ENCODE data around the gene CTSH.
A peak's percentile ranks its signal among the peaks of the same experiment; 100 is the strongest.

Gene CTSH

DNA sequence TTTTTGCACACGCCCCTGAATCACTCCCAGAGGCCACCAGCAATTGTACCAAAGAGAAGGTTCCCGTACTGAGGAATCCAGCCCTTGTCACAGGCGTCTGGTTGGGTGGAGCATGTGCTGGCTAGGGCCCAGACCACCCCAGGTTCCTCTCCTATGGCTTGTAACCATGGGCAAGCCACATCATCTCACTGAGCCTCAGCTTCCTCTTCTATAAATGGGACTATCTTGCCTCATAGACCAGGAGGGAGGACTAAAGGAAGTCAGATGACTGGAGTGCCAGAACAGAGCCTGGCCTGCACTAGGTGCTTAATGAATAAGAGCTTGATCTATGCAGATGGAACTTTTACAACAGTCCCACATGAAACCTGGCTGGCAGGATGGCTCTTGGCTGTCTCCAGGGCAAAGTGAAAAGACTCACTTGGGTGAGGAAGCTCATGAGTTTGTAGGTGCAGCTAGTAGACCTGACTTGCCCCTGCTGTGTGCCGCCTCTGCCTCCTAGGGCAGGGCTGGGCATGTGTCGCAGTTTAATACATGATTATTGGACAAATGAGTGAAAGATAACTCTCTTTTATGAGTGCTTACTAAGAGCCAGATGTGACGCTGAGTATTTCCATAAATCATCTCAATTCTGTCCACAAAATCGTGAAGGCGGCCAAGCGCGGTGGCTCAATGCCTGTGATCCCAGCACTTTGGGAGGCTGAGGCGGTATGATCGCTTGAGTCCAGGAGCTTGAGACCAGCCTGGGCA lies 29.3 kb downstream of the CTSH start:
- DNase-seq (ENCODE audit: low read depth, low spot score): no peak
- H3K36me3 ChIP-seq (ENCODE audit: insufficient read depth, low read length): peaks cover 61% of the 10 kb centered on the region
- H3K4me3 ChIP-seq: no peak overlapping the region
- no peak overlapping the region for H3K27ac ChIP-seq
- no peaks in the 10 kb centered on the region for H3K9me3 ChIP-seq (ENCODE audit: low read depth, low read length)
- H3K9ac ChIP-seq (ENCODE audit: insufficient read length): no peak overlapping the region
- no peak for TF ChIP-seq EZH2 (IDR thresholded peaks at IDR 0.05)
- TF ChIP-seq POLR2AphosphoS5 (IDR thresholded peaks at IDR 0.05; ENCODE audit: borderline replicate concordance, low read depth, low read length): no peak
- TF ChIP-seq FOXP2 (optimal IDR thresholded peaks at IDR 0.05; ENCODE audit: control extremely low read depth, extremely low read length, insufficient read depth): no peak

- Histone ChIP-seq H3K9me3 (ENCODE audit: low read depth, low read length) (no peaks in the 10 kb centered on the region), H3K27ac (no peak overlapping the region), H3K4me3 (no peak overlapping the region), H3K36me3 (ENCODE audit: insufficient read depth, low read length) (peaks cover 64% of the 10 kb centered on the region), H3K9ac (ENCODE audit: insufficient read length) (no peak overlapping the region)
- DNase-seq (ENCODE audit: low read depth, low spot score): no peak
- TF ChIP-seq EZH2 (IDR thresholded peaks at IDR 0.05): no peak
Observed at GRCh38 chr15:78914027-78914764, 30.6 kb downstream of the CTSH start.

DNA sequence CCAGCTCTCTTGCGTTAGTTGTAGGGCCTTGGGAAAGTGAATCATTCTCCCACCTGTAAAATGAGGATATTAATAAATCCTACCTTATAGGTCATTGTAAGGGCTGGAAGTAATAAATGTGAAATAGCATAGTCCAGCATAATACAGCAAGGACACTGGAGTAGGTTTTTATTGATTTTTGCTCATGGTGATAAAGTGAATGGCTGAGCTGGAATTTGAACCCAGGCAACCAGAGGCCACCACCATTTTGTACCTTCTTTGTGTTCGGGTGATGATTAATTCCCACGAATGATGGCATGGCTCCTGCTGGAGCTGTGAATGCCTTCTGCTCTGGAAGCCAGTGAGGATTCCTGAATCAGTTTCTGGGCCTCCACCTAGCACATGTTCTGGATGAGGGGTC lies 31.8 kb downstream of the CTSH start:
- Histone ChIP-seq H3K9me3 (ENCODE audit: low read depth, low read length) (no peaks in the 10 kb centered on the region), H3K27ac (no peak overlapping the region), H3K9ac (ENCODE audit: insufficient read length) (no peak overlapping the region), H3K36me3 (ENCODE audit: insufficient read depth, low read length) (peaks cover 64% of the 10 kb centered on the region), H3K4me3 (no peak overlapping the region)
- TF ChIP-seq EZH2 (IDR thresholded peaks at IDR 0.05) (no peak), POLR2AphosphoS5 (IDR thresholded peaks at IDR 0.05; ENCODE audit: borderline replicate concordance, low read depth, low read length) (0 out of 2 replicates have a peak, but pooled peaks have one; percentile 12), FOXP2 (optimal IDR thresholded peaks at IDR 0.05; ENCODE audit: control extremely low read depth, extremely low read length, insufficient read depth) (no peak)
- no peak for DNase-seq (ENCODE audit: low read depth, low spot score)

- H3K27ac ChIP-seq: 0 out of 2 replicates have a peak overlapping the region, but pooled peaks have one; percentile 36
- no peaks in the 10 kb centered on the region for H3K9me3 ChIP-seq (ENCODE audit: low read depth, low read length)
- no peak overlapping the region for H3K9ac ChIP-seq (ENCODE audit: insufficient read length)
- H3K36me3 ChIP-seq (ENCODE audit: insufficient read depth, low read length): peaks cover 62% of the 10 kb centered on the region
- TF ChIP-seq EZH2 (IDR thresholded peaks at IDR 0.05) (no peak), FOXP2 (optimal IDR thresholded peaks at IDR 0.05; ENCODE audit: control extremely low read depth, extremely low read length, insufficient read depth) (no peak), POLR2AphosphoS5 (IDR thresholded peaks at IDR 0.05; ENCODE audit: borderline replicate concordance, low read depth, low read length) (no peak)
- no peak for DNase-seq (ENCODE audit: low read depth, low spot score)
- no peak overlapping the region for H3K4me3 ChIP-seq
Observed at GRCh38 chr15:78912316-78912715, 32.5 kb downstream of the CTSH start.

DNA sequence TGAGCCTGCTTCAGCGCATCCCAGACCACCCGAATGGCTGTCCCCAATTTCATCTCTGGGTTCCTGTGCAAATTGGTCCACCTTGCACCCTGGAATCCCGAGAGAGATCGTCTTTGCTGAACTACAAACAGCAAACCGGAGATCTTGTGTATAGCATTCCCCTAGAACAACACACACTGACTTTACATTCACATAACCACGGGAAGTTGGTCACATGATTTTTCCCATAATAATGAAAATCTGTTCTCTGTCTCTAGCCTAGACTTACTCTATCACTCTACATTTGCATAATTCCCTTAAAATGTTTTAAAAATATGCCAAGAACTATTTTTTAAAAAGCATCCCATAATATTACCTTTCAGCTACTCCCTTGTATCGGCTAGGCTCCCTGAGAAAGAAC lies 34.6 kb downstream of the CTSH start:
- Histone ChIP-seq H3K9ac (ENCODE audit: insufficient read length) (no peak overlapping the region), H3K36me3 (ENCODE audit: insufficient read depth, low read length) (peaks cover 83% of the 10 kb centered on the region), H3K9me3 (ENCODE audit: low read depth, low read length) (no peaks in the 10 kb centered on the region), H3K27ac (no peak overlapping the region), H3K4me3 (no peak overlapping the region)
- DNase-seq (ENCODE audit: low read depth, low spot score): no peak
- TF ChIP-seq EZH2 (IDR thresholded peaks at IDR 0.05) (no peak), FOXP2 (optimal IDR thresholded peaks at IDR 0.05; ENCODE audit: control extremely low read depth, extremely low read length, insufficient read depth) (no peak), POLR2AphosphoS5 (IDR thresholded peaks at IDR 0.05; ENCODE audit: borderline replicate concordance, low read depth, low read length) (no peak)

- no peak overlapping the region for H3K27ac ChIP-seq
Observed at GRCh38 chr15:78909791-78910228, 35.0 kb downstream of the CTSH start.

GRCh38 chr15:78909160-78909695 lies 35.6 kb downstream of the CTSH start:
- no peak overlapping the region for H3K4me3 ChIP-seq
- no peaks in the 10 kb centered on the region for H3K9me3 ChIP-seq (ENCODE audit: low read depth, low read length)
- no peak overlapping the region for H3K27ac ChIP-seq
- H3K36me3 ChIP-seq (ENCODE audit: insufficient read depth, low read length): peaks cover 93% of the 10 kb centered on the region
- no peak for DNase-seq (ENCODE audit: low read depth, low spot score)
- no peak overlapping the region for H3K9ac ChIP-seq (ENCODE audit: insufficient read length)
- TF ChIP-seq POLR2AphosphoS5 (IDR thresholded peaks at IDR 0.05; ENCODE audit: borderline replicate concordance, low read depth, low read length) (no peak), EZH2 (IDR thresholded peaks at IDR 0.05) (no peak), FOXP2 (optimal IDR thresholded peaks at IDR 0.05; ENCODE audit: control extremely low read depth, extremely low read length, insufficient read depth) (no peak)

More at GRCh38 chr15:78909791-78910228, 35.0 kb downstream of the CTSH start:
- DNase-seq (ENCODE audit: low read depth, low spot score): no peak
- H3K4me3 ChIP-seq: no peak overlapping the region
- TF ChIP-seq EZH2 (IDR thresholded peaks at IDR 0.05) (no peak), FOXP2 (optimal IDR thresholded peaks at IDR 0.05; ENCODE audit: control extremely low read depth, extremely low read length, insufficient read depth) (no peak), POLR2AphosphoS5 (IDR thresholded peaks at IDR 0.05; ENCODE audit: borderline replicate concordance, low read depth, low read length) (no peak)
- no peaks in the 10 kb centered on the region for H3K9me3 ChIP-seq (ENCODE audit: low read depth, low read length)
- H3K36me3 ChIP-seq (ENCODE audit: insufficient read depth, low read length): peaks cover 87% of the 10 kb centered on the region
- no peak overlapping the region for H3K9ac ChIP-seq (ENCODE audit: insufficient read length)

DNA sequence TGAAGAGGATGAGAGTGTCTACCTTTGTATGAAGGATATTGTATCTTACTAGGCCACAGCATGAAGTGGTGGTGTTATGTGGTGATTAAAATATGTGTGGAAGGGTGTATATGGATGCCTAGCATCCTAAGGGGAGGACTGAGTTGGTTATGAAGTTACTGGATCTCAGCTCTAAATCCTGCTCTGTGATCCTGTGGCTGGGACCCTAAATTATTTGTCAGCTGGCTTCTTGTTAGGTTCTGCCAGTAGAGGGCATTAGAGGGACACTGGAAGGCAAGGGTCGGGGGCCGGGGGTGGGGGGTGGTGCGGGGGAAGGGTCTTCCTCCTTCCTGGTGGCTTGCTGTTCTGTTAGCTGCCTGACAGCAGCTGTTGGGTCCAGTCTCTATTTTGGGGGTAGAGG lies 37.3 kb downstream of the CTSH start:
- TF ChIP-seq POLR2AphosphoS5 (IDR thresholded peaks at IDR 0.05; ENCODE audit: borderline replicate concordance, low read depth, low read length) (no peak), EZH2 (IDR thresholded peaks at IDR 0.05) (no peak), FOXP2 (optimal IDR thresholded peaks at IDR 0.05; ENCODE audit: control extremely low read depth, extremely low read length, insufficient read depth) (no peak)
- Histone ChIP-seq H3K36me3 (ENCODE audit: insufficient read depth, low read length) (peaks cover 94% of the 10 kb centered on the region), H3K4me3 (no peak overlapping the region), H3K9me3 (ENCODE audit: low read depth, low read length) (no peaks in the 10 kb centered on the region), H3K27ac (no peak overlapping the region; the same call in 1 of the 2 replicates), H3K9ac (ENCODE audit: insufficient read length) (no peak overlapping the region)
- no peak for DNase-seq (ENCODE audit: low read depth, low spot score)

All from SK-N-MC (cell line).